NCI-H1048 (cell line): ENCODE results near the gene CBFA2T2.
"Not testable (repeated sequence)": the region's sequence is repeated elsewhere in the genome, so short reads cannot be mapped to it uniquely, and the experiment has no call there.

Experiments
- DNase-seq: peaks from one replicate; lab custom pipeline; 2025; lab: John Stamatoyannopoulos, UW

The CBFA2T2 gene

DNA sequence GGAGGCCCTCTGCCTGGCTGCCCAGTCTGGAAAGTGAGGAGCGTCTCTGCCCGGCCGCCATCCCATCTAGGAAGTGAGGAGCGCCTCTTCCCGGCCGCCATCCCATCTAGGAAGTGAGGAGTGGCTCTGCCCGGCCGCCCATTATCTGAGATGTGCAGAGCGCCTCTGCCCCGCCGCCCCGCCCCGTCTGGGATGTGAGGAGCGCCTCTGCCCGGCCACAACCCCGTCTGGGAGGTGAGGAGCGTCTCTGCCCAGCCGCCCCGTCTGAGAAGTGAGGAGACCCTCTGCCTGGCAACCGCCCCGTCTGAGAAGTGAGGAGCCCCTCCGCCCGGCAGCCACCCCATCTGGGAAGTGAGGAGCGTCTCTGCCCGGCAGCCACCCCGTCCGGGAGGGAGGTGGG lies 209.1 kb downstream of the CBFA2T2 start:
- DNase-seq = not testable (repeated sequence)
